HG02798 (cell line): ENCODE measurements around the gene HAGH.

Experiments
- ATAC-seq: cut with Tn5 transposase; IDR thresholded peaks from one replicate; pipeline ENCODE4 v1.9.1; 2021; ENCODE audit warnings: mild to moderate bottlenecking; ENCODE audit not compliant: unreplicated experiment, poor library complexity

Gene HAGH

GRCh38 chr16:1788095-1788707 is 38.4 kb downstream of the HAGH start:
- ATAC-seq: no peak

- ATAC-seq: no peak
These were observed 39.1 kb downstream of the HAGH start for GRCh38 chr16:1787322-1788094.

- no peak for ATAC-seq
These were observed 39.6 kb downstream of the HAGH start for GRCh38 chr16:1787056-1787321.

- no peak for ATAC-seq
These were observed 40.2 kb downstream of the HAGH start for GRCh38 chr16:1786242-1787055.

- no peak for ATAC-seq
These were observed 40.8 kb downstream of the HAGH start for GRCh38 chr16:1785846-1786170.

GRCh38 chr16:1784977-1785845 is 41.4 kb downstream of the HAGH start:
- ATAC-seq: no peak

- ATAC-seq: peak; percentile 88
These were observed 44.0 kb downstream of the HAGH start, which contains the start of the genes NUBP2 and SPSB3 for GRCh38 chr16:1782408-1783264. Gene NUBP2, plus strand, starts transcription at chr16:1782960. Its CDS starts 61 bp downstream, at chr16:1783021. Gene SPSB3, minus strand, starts transcription at chr16:1782571. Its CDS starts 1,088 bp downstream, at chr16:1781483.

GRCh38 chr16:1781758-1782407 is 44.7 kb downstream of the HAGH start:
- peak; percentile 1 for ATAC-seq

GRCh38 chr16:1781254-1781653 is 45.4 kb downstream of the HAGH start:
- no peak for ATAC-seq

GRCh38 chr16:1780677-1781072 is 46.0 kb downstream of the HAGH start:
- ATAC-seq: no peak

- ATAC-seq: no peak
These were observed 46.6 kb downstream of the HAGH start for GRCh38 chr16:1779741-1780676.

- ATAC-seq: no peak
These were observed 47.4 kb downstream of the HAGH start for GRCh38 chr16:1779234-1779701.

GRCh38 chr16:1778200-1779179 is 48.1 kb downstream of the HAGH start:
- ATAC-seq: no peak

- ATAC-seq: no peak
These were observed 49.0 kb downstream of the HAGH start for GRCh38 chr16:1777375-1778199.

GRCh38 chr16:1776991-1777374 is 49.6 kb downstream of the HAGH start:
- ATAC-seq: no peak

GRCh38 chr16:1776672-1776955 is 50.0 kb downstream of the HAGH start:
- ATAC-seq: no peak
